ENCODE results near the gene ATAD3C. TPM values are rescaled to one million over a fixed set of nuclear protein-coding genes. Genes with fewer than 3 reads are reported as not detected.
A peak's percentile ranks its signal among the peaks of the same experiment; 100 is the strongest.

The ATAD3C gene
- total RNA-seq, 1 donor from 2014 or later: 0.23 TPM

DNA sequence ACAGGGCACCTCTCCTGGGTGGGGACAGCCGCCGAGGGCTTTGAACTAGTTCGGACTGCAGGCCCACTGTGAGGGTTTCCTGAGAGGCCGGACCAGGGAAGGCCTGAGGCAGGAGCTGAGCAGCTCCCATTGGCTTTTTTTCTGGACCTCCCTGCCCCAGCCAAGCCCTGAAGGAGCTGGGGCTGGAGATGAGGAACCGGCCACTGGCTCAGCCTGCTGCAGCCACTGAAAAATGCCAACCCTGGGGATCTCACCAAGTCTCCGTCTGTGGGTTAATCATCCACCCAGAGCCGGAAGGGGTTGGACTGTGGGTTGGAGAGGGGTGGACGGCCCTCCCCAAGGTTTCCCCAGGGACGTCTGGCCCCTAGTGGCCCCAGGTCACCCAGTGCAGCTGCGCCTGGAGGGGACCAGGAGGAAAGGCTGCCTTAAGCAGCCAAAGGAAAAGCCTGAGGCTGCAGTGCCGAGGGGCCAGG lies 11.5 kb upstream of the ATAD3C start:
- no peak overlapping the region for H3K27ac Mint-ChIP-seq (ENCODE audit: unreplicated experiment)
- H3K27me3 Mint-ChIP-seq (ENCODE audit: low read depth): peaks cover 12% of the 10 kb centered on the region
- no peak overlapping the region for H3K4me3 Mint-ChIP-seq
- no peaks in the 10 kb centered on the region for H3K36me3 Mint-ChIP-seq (ENCODE audit: low read depth)
- H3K9me3 Mint-ChIP-seq: no peaks in the 10 kb centered on the region
- H3K4me1 Mint-ChIP-seq: peaks cover 10% of the 10 kb centered on the region
- TF ChIP-seq, protein P1, sequence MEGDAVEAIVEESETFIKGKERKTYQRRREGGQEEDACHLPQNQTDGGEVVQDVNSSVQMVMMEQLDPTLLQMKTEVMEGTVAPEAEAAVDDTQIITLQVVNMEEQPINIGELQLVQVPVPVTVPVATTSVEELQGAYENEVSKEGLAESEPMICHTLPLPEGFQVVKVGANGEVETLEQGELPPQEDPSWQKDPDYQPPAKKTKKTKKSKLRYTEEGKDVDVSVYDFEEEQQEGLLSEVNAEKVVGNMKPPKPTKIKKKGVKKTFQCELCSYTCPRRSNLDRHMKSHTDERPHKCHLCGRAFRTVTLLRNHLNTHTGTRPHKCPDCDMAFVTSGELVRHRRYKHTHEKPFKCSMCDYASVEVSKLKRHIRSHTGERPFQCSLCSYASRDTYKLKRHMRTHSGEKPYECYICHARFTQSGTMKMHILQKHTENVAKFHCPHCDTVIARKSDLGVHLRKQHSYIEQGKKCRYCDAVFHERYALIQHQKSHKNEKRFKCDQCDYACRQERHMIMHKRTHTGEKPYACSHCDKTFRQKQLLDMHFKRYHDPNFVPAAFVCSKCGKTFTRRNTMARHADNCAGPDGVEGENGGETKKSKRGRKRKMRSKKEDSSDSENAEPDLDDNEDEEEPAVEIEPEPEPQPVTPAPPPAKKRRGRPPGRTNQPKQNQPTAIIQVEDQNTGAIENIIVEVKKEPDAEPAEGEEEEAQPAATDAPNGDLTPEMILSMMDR (conservative IDR thresholded peaks at IDR 0.05): no peak
- no peak for DNase-seq (ENCODE audit: low read depth, low spot score)

DNA sequence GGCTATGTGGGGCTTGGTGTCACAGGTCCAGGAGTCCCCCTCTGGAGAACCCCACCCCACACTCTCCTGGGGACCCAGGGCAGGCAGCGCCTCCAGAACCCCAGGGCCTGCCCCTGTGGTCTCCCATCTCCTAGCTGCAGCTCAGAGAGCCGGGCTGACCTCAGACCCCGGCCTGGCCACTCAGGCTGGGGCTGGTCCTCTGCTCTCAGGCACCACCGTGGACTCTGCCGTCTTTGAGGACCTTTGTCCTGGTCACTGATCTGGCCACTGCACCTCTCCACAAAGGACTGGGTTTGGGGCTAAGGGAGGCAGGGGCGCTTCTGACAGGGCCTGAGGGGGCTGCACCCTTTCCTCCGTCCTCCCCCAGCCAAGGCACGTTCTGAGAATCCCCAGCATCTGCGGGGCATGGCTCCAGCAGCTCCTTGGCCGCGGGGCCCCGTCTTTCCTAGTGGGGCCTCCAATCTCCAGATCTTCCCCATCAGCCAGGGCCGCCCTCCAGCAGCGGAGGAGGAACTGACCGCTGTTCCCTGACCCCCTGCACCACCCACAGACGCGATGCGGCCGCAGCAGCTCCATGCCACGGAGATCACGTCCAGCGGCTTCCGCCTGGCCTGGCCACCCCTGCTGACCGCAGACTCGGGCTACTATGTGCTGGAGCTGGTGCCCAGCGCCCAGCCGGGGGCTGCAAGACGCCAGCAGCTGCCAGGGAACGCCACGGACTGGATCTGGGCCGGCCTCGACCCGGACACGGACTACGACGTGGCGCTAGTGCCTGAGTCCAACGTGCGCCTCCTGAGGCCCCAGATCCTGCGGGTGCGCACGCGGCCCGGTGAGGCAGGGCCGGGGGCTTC lies 10.7 kb upstream of the ATAD3C start:
- TF ChIP-seq, protein P1 (conservative IDR thresholded peaks at IDR 0.05): no peak
- H3K27ac Mint-ChIP-seq (ENCODE audit: unreplicated experiment): no peak overlapping the region

DNA sequence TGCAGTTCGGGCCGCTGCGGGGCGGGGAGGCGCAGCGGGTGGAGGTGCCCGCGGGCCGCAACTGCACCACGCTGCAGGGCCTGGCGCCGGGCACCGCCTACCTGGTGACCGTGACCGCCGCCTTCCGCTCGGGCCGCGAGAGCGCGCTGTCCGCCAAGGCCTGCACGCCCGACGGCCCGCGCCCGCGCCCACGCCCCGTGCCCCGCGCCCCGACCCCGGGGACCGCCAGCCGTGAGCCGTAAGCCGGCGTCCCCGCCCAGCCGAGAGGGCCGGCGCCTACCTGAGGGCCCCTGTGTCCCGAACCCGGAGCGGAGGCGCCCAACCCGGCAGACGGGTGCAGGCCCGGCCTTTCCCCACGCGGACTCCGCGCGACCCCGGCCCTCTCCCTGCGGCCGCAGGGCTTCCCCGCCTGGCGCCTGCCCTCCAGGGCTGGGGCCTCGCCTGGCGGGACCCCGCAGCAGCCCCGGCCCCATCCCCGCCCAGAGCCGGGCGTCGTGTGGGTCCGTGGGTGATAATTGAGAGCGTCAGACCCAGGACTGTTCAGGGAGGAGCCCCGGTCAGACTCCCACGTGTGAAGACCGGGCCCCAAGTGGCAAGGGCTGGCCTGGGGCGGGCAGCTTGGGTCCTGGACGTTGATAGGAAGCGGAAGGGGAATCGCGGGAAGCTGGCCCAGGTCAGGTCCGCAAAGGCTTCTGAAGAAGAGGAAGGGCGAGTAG lies 9.8 kb upstream of the ATAD3C start:
- Mint-ChIP-seq H3K27me3 (ENCODE audit: low read depth) (peaks cover 11% of the 10 kb centered on the region), H3K36me3 (ENCODE audit: low read depth) (no peaks in the 10 kb centered on the region), H3K9me3 (no peaks in the 10 kb centered on the region), H3K4me1 (peaks cover 8% of the 10 kb centered on the region), H3K27ac (ENCODE audit: unreplicated experiment) (no peak overlapping the region), H3K4me3 (no peak overlapping the region)
- no peak for DNase-seq (ENCODE audit: low read depth, low spot score)
- TF ChIP-seq, protein P1 (conservative IDR thresholded peaks at IDR 0.05): no peak

More for the DNA sequence above, 10.7 kb upstream of the ATAD3C start:
- no peak for DNase-seq (ENCODE audit: low read depth, low spot score)
- peak overlapping the region; percentile 34 for H3K4me3 Mint-ChIP-seq
- no peaks in the 10 kb centered on the region for H3K9me3 Mint-ChIP-seq
- peaks cover 8% of the 10 kb centered on the region for H3K4me1 Mint-ChIP-seq
- H3K27me3 Mint-ChIP-seq (ENCODE audit: low read depth): peaks cover 11% of the 10 kb centered on the region
- H3K36me3 Mint-ChIP-seq (ENCODE audit: low read depth): no peaks in the 10 kb centered on the region

DNA sequence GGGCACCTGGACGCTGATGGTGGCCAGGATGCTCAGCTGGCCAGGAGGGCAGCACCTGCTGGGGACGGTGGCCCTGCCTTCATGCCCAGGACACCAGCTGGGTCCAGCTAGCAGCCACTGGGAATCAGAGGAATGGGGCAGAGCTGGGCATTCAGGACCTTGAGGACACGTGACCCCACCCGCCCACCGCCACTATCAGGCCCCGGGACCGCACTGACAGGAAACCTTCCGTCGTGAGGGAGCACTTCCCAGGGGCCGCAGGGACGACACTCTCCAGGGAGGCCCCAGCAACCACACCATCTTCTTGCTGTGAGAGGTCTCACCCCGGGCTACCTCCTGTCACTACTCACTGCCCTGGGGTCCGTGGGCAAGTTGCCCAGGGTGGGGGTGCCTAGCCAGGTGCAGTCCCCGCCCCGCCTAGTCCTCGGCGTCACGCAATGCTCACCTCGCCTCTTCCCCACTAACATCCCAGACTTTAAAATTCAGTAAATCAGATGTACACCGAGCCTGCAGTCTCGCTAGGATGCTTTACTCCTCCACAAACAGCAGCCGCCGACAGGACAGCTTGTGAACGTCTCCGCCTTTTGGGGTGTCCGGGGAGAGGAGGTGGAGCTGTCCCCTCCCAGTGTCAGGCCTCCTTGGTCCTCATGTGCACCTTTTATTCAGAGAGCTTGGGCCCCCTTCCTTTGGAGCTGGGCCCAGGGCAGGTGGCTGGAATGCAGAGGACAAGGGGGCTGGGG lies 9.1 kb upstream of the ATAD3C start:
- Mint-ChIP-seq H3K4me3 (peak overlapping the region; percentile 59), H3K36me3 (ENCODE audit: low read depth) (no peaks in the 10 kb centered on the region), H3K4me1 (peaks cover 4% of the 10 kb centered on the region), H3K9me3 (no peaks in the 10 kb centered on the region), H3K27ac (ENCODE audit: unreplicated experiment) (peak overlapping the region; percentile 19), H3K27me3 (ENCODE audit: low read depth) (peaks cover 7% of the 10 kb centered on the region)
- DNase-seq (ENCODE audit: low read depth, low spot score): no peak
- TF ChIP-seq, protein P1 (conservative IDR thresholded peaks at IDR 0.05): no peak

Measured in neural crest cell (in vitro differentiated cells).